Left ventricle myocardium inferior (tissue), 1 donor: Measurements from ENCODE around the gene IGF1R. TPM values are rescaled to one million over a fixed set of nuclear protein-coding genes. Genes with fewer than 3 reads are reported as not detected.
"Not testable (repeated sequence)": the region's sequence is repeated elsewhere in the genome, so short reads cannot be mapped to it uniquely, and the experiment has no call there.

Experiments
- DNase-seq: peaks from one replicate; pipeline ENCODE4 v3.0.0-alpha.2; 2020
- H3K27ac ChIP-seq: fragments of 200-600 bp; replicated peaks from 2 replicates; pipeline ENCODE4 v1.8.0; 2021
- H3K27me3 ChIP-seq: fragments of 200-600 bp; 2 replicates; pipeline ENCODE4 v1.8.0; 2021; ENCODE audit warnings: low read depth
- H3K36me3 ChIP-seq: fragments of 200-600 bp; 2 replicates; pipeline ENCODE4 v1.8.0; 2021
- H3K4me1 ChIP-seq: fragments of 200-600 bp; 2 replicates; pipeline ENCODE4 v1.8.0; 2021
- H3K4me3 ChIP-seq: fragments of 200-600 bp; 2 replicates; pipeline ENCODE4 v1.8.0; 2021; ENCODE audit warnings: mild to moderate bottlenecking, moderate library complexity
- H3K9me3 ChIP-seq: fragments of 200-600 bp; replicated peaks from 2 replicates; pipeline ENCODE4 v1.8.0; 2021
- CTCF ChIP-seq: fragments of 200-600 bp; IDR thresholded peaks from 2 replicates; pipeline ENCODE4 v1.8.0; 2021; ENCODE audit warnings: antibody characterized with exemption, mild to moderate bottlenecking, borderline replicate concordance
- intact Hi-C: fragments of 100-400 bp; cut with micrococcal nuclease; formaldehyde crosslinking; loops from one replicate; pipeline ENCODE4 v1.11.0; 2022
- total RNA-seq: library from RNA; stranded (reverse); fragmentation: NEBNext Ultra II Directional; extraction: Animal tissue kit (Norgen Biotek cat#: 25700); gene quantifications from one replicate; pipeline ENCODE4 v1.2.1, GENCODE V29; 2021
- donor health status: DM: no; HTN: yes; CAD: no; lungs with severe emphysema.

IGF1R gene
- total RNA-seq, 1 donor from 2014 or later: 37.2 TPM

- TF ChIP-seq CTCF: no peak
- H3K27ac ChIP-seq: no peak overlapping the region
- peaks cover 20% of the 10 kb centered on the region for H3K4me1 ChIP-seq
- H3K9me3 ChIP-seq: peaks cover 22% of the 10 kb centered on the region
- H3K4me3 ChIP-seq: no peak overlapping the region
- H3K36me3 ChIP-seq: peaks cover 67% of the 10 kb centered on the region
- no peak for DNase-seq
- intact Hi-C loops: no loop called here
- H3K27me3 ChIP-seq: no peaks in the 10 kb centered on the region
Observed at GRCh38 chr15:98959640-98960007, 311.3 kb downstream of the IGF1R start.

GRCh38 chr15:98960555-98961050 is 312.3 kb downstream of the IGF1R start:
- peaks cover 22% of the 10 kb centered on the region for H3K9me3 ChIP-seq
- no peak for DNase-seq
- no peak overlapping the region for H3K4me3 ChIP-seq
- intact Hi-C loops: no loop called here
- no peaks in the 10 kb centered on the region for H3K27me3 ChIP-seq
- peaks cover 10% of the 10 kb centered on the region for H3K4me1 ChIP-seq
- no peak overlapping the region for H3K27ac ChIP-seq
- peaks cover 67% of the 10 kb centered on the region for H3K36me3 ChIP-seq
- TF ChIP-seq CTCF: no peak

- Histone ChIP-seq H3K36me3 (peaks cover 48% of the 10 kb centered on the region), H3K9me3 (peaks cover 22% of the 10 kb centered on the region)
- intact Hi-C loops: no loop called here
Observed at GRCh38 chr15:98963444-98963843, 315.1 kb downstream of the IGF1R start.

GRCh38 chr15:98964466-98965133 is 316.3 kb downstream of the IGF1R start:
- no peak for TF ChIP-seq CTCF
- Histone ChIP-seq H3K4me3 (no peak overlapping the region), H3K27ac (no peak overlapping the region), H3K27me3 (no peaks in the 10 kb centered on the region), H3K36me3 (peaks cover 37% of the 10 kb centered on the region), H3K4me1 (no peaks in the 10 kb centered on the region), H3K9me3 (peaks cover 22% of the 10 kb centered on the region)
- DNase-seq: no peak
- intact Hi-C loops: no loop called here

More at GRCh38 chr15:98963444-98963843, 315.1 kb downstream of the IGF1R start:
- no peaks in the 10 kb centered on the region for H3K4me1 ChIP-seq
- H3K27me3 ChIP-seq: no peaks in the 10 kb centered on the region
- no peak overlapping the region for H3K27ac ChIP-seq
- no peak overlapping the region for H3K4me3 ChIP-seq
- TF ChIP-seq CTCF: no peak
- no peak for DNase-seq

- H3K9me3 ChIP-seq: peaks cover 22% of the 10 kb centered on the region
- H3K27ac ChIP-seq, H3K4me1 ChIP-seq, H3K27me3 ChIP-seq, DNase-seq, intact Hi-C loops, H3K4me3 ChIP-seq: not testable (repeated sequence)
- H3K36me3 ChIP-seq: peaks cover 33% of the 10 kb centered on the region
Observed at GRCh38 chr15:98965134-98965491, 316.8 kb downstream of the IGF1R start.

GRCh38 chr15:98965597-98965996 is 317.3 kb downstream of the IGF1R start:
- Histone ChIP-seq H3K4me1 (no peaks in the 10 kb centered on the region), H3K36me3 (peaks cover 28% of the 10 kb centered on the region), H3K9me3 (peaks cover 19% of the 10 kb centered on the region), H3K27ac (no peak overlapping the region), H3K4me3 (no peak overlapping the region), H3K27me3 (no peaks in the 10 kb centered on the region)
- intact Hi-C loops: no loop called here
- no peak for DNase-seq
- no peak for TF ChIP-seq CTCF
